ENCODE measurements around the gene GRK6. TPM values are rescaled to one million over a fixed set of nuclear protein-coding genes. Genes with fewer than 3 reads are reported as not detected.

Gene GRK6
- total and polyA plus RNA-seq, 2 of the 4 experiments (the other 2 are of a cell fraction), result 25.3 to 30.1 TPM

DNA sequence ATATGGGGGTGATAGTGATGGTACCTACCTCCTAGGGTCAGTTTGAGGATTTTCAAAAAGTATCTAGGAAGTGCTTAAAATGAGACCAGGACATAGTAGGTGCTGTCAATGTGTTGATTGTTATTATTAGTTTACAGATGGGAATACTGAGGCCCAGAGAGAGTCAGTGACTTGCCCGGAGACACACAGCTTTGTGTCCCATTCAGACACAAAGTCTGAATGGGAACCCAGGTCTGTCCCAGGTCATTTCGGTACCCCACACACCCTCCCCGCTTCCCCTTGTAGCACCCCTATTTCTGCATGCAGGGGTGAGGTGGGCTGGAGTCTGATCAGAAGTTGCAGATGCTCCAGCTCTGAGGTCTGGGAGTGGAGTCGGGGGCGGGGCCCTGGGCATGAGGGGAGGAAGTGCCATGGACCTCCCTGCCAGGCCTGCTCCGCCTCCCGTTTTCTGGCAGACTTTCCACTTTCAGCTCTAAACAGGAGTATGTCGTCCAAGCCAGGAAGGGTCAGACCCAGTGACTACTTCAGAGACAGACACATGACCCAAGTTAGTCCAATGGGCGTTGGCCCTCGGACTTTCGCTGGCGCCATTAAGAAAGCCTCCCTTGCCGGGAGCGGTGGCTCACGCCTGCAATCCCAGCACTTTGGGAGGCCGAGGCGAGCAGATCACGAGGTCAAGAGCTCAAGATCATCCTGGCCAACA is 50.2 kb downstream of the GRK6 start:
- Histone ChIP-seq H3K4me1 (ENCODE audit: control insufficient read depth, insufficient read depth, low read length) (peaks cover 22% of the 10 kb centered on the region), H3K27me3 (ENCODE audit: control insufficient read depth, insufficient read depth, low read length) (no peaks in the 10 kb centered on the region), H2BK15ac (ENCODE audit: low read depth, low read length) (no peak overlapping the region), H4K20me1 (ENCODE audit: insufficient read depth, low read length) (peaks cover 46% of the 10 kb centered on the region), H3K36me3 (ENCODE audit: control insufficient read depth, insufficient read depth, low read length) (peaks cover 20% of the 10 kb centered on the region), H3K56ac (ENCODE audit: extremely low read depth, insufficient read depth, low read length) (no peak overlapping the region), H2BK5ac (ENCODE audit: low read depth, low read length, poor library complexity, severe bottlenecking) (no peak overlapping the region), H3K9me3 (ENCODE audit: control insufficient read depth, insufficient read depth, low read length) (no peaks in the 10 kb centered on the region), H2AK9ac (replicated peaks; ENCODE audit: low read depth, low read length, poor library complexity) (no peak overlapping the region), H2BK120ac (ENCODE audit: low read depth, low read length) (no peak overlapping the region), H4K8ac (ENCODE audit: low read depth in 2 of 2, low read length in 2 of 2) (no peak overlapping the region), H3K27ac (ENCODE audit: insufficient read depth, low read length) (no peak overlapping the region), H3K18ac (ENCODE audit: low read depth, low read length) (no peak overlapping the region), H3K14ac (replicated peaks; ENCODE audit: low read depth, low read length) (no peak overlapping the region), H3K4ac (ENCODE audit: low read depth, low read length) (no peak overlapping the region), H2AFZ (replicated peaks; ENCODE audit: low read length, poor library complexity) (peak overlapping the region; percentile 18), H3K9ac (ENCODE audit: low read depth, low read length) (no peak overlapping the region), H4K5ac (ENCODE audit: low read depth, low read length) (no peak overlapping the region), H3K79me1 (ENCODE audit: low read depth in 1 of 2, low read length in 2 of 2) (peaks cover 0 to 16% of the 10 kb centered on the region in 2 experiments; a peak in 2 of 4 replicates), H2BK20ac (ENCODE audit: low read depth, low read length) (no peak overlapping the region), H2AK5ac (ENCODE audit: low read depth, low read length) (0 out of 2 replicates have a peak overlapping the region, but pooled peaks have one; percentile 8), H4K91ac (ENCODE audit: insufficient read depth, low read depth, low read length) (no peak overlapping the region), H3K4me3 (ENCODE audit: insufficient read depth, low read depth, low read length) (no peak overlapping the region), H3K4me2 (ENCODE audit: low read depth, low read length) (no peak overlapping the region), H3K23ac (ENCODE audit: low read depth, low read length) (no peak overlapping the region), H3K9me1 (ENCODE audit: insufficient read depth, low read length) (peaks cover 9% of the 10 kb centered on the region; the same call in 1 of the 2 replicates)
- intact Hi-C loops (cut with micrococcal nuclease), result no loop called here
- TF ChIP-seq MAFK (IDR thresholded peaks at IDR 0.05; ENCODE audit: low read depth, low read length) (no peak), POLR2A (IDR thresholded peaks at IDR 0.05; ENCODE audit: low read depth, low read length) (no peak), CHD1 (IDR thresholded peaks at IDR 0.05; ENCODE audit: low read depth, low read length) (no peak), CEBPB (IDR thresholded peaks at IDR 0.05; ENCODE audit: low read depth, low read length) (no peak), FOS (IDR thresholded peaks at IDR 0.05; ENCODE audit: low read depth, low read length) (no peak), SMC3 (IDR thresholded peaks at IDR 0.05; ENCODE audit: low read depth, low read length) (no peak)
- DNase-seq (peak; percentile 68), ATAC-seq (ENCODE audit: low read depth) (peak; percentile 2; the same call in 1 of the 2 replicates)
- dilution Hi-C loops (cut with HindIII; ENCODE audit: low sequenced_read_pairs, unreplicated experiment), result no loop called here
- in situ Hi-C loops (cut with MboI; ENCODE audit: low sequenced_read_pairs), result no loop called here
- WGBS, 2 experiments (ENCODE audit: extremely low coverage in 2 of 2, insufficient read length in 1 of 2), result no CpG with 5 or more reads among the region's 18 CpGs
- no TSS peak for BruUV-seq (replicated peaks)
- ChIA-PET POLR2A (ENCODE audit: unreplicated experiment) (interaction anchor here (1.0 kb wide), 1 partner anchor 16 kb away, joined by 3 read pairs; no protein-coding TSS in a partner anchor), CTCF (no interaction called here)
